Ishikawa (cell line): Measurements from ENCODE around the gene TMEM52.

Experiments used
- CEBPB ChIP-seq: IDR thresholded peaks from 2 replicates; pipeline ENCODE4 v1.6.1; 2012
- CREB1 ChIP-seq: IDR thresholded peaks from 2 replicates; pipeline ENCODE4 v1.6.1; 2012; ENCODE audit warnings: low read depth
- EGR1 ChIP-seq: IDR thresholded peaks from 2 replicates; pipeline ENCODE4 v1.6.1; 2012
- EP300 ChIP-seq: IDR thresholded peaks from 2 replicates; pipeline ENCODE4 v1.6.1; 2012; ENCODE audit warnings: borderline replicate concordance
- FOXM1 ChIP-seq: IDR thresholded peaks from 2 replicates; pipeline ENCODE4 v1.6.1; 2012; ENCODE audit warnings: low read depth, borderline replicate concordance
- NFIC ChIP-seq: IDR thresholded peaks from 2 replicates; pipeline ENCODE4 v1.6.1; 2012
- REST ChIP-seq: IDR thresholded peaks from 2 replicates; pipeline ENCODE4 v1.6.1; 2012; ENCODE audit warnings: low read depth, mild to moderate bottlenecking
- TAF1 ChIP-seq: IDR thresholded peaks from 2 replicates; pipeline ENCODE4 v1.6.1; 2012; ENCODE audit warnings: low read depth, mild to moderate bottlenecking
- TEAD4 ChIP-seq: IDR thresholded peaks from 2 replicates; pipeline ENCODE4 v1.6.1; 2012
- YY1 ChIP-seq: IDR thresholded peaks from 2 replicates; pipeline ENCODE4 v1.6.1; 2012; ENCODE audit warnings: low read depth
- TF ChIP-seq, protein P1 (sequence below): IDR thresholded peaks from 2 replicates; pipeline ENCODE4 v1.6.1; 2012
- TF ChIP-seq, protein P2 (sequence below): IDR thresholded peaks from 2 replicates; pipeline ENCODE4 v1.6.1; 2012

DNA sequence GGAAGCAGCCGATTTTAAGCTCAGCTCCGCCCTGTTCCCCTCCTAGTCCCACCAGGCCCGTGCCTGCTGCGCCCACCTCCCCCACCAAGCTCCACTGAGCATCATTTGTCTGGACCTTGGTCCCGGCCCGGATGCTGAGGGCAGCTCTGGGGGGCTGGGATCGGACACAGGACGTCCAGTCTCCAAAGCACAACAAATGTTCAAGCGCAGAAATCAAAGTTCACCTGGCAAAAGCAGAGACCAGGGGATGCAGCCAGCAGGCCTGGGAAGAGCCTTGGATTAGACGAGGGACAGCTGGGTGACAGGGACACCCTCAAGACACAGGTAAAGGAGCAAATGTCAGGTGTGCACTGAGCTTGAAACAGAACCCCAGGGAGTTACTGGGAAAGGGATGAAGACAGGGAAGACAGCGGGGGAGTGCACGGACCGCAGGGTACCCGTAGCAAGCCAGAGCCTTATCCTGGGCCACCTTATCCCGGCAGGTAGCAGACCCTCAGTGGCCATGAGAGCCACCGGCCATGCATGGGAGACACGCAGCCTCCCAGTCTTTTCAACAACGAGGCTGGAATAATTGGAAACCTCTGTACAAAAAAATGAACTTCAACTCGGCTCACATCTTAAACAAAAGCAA, 22.2 kb upstream of the TMEM52 start:
- no peak for TF ChIP-seq NFIC
- TF ChIP-seq, protein P1, sequence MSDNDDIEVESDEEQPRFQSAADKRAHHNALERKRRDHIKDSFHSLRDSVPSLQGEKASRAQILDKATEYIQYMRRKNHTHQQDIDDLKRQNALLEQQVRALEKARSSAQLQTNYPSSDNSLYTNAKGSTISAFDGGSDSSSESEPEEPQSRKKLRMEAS: no peak
- TF ChIP-seq CEBPB: no peak
- TF ChIP-seq EP300: no peak
- TF ChIP-seq EGR1: no peak
- TF ChIP-seq TAF1: no peak
- TF ChIP-seq, protein P2, sequence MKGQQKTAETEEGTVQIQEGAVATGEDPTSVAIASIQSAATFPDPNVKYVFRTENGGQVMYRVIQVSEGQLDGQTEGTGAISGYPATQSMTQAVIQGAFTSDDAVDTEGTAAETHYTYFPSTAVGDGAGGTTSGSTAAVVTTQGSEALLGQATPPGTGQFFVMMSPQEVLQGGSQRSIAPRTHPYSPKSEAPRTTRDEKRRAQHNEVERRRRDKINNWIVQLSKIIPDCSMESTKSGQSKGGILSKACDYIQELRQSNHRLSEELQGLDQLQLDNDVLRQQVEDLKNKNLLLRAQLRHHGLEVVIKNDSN: no peak
- TF ChIP-seq CREB1: no peak
- TF ChIP-seq FOXM1: no peak
- TF ChIP-seq REST: no peak
- no peak for TF ChIP-seq YY1
- TF ChIP-seq TEAD4: no peak
